DMS53 treated with DMSO at 0.1 percent for 48 hours (cell line): ENCODE results near the gene PRDX6.
"Not testable (repeated sequence)": the region's sequence is repeated elsewhere in the genome, so short reads cannot be mapped to it uniquely, and the experiment has no call there.

Experiments used
- DNase-seq: peaks from one replicate; lab custom pipeline; 2025; ENCODE audit not compliant: unreplicated experiment; lab: John Stamatoyannopoulos, UW

PRDX6 gene

DNA sequence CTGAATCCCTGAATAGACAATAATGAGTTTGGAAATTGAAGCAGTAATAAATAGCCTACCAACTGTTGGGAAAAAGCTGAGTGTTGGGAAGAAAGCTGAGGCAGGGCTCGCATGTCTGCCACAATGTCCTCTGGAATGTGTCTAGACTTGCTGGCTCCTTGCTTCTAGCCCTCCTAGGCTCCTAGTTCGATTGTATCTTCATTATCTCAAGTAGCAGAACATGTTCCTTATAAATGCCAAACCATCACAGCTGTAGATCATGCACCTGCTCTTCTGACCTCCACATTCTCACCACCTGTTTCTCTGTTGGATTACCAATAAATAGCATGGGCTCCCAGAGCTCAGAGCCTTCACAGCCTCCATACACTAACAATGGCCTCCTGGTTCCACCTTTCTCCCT, 12.9 kb upstream of the PRDX6 start:
- not testable (repeated sequence) for DNase-seq

DNA sequence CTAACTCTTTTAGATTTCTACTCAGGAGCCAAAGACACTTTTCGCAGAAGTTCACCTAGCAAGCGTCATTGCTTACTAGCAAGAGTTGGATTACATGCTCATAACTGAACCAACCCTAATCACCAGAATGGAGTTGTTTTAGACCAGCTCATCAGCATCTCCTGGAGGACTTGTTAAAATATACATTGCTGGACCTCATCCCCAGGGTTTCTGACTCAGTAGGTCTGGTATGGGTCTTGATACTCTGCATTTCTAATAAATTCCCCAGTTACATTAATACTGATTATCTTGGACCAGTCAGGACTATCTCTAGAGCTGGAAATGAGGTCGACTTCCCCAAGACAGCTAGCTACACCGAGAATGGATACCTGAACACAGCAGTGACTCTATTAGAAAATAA, 9.7 kb upstream of the PRDX6 start:
- DNase-seq: no peak

DNA sequence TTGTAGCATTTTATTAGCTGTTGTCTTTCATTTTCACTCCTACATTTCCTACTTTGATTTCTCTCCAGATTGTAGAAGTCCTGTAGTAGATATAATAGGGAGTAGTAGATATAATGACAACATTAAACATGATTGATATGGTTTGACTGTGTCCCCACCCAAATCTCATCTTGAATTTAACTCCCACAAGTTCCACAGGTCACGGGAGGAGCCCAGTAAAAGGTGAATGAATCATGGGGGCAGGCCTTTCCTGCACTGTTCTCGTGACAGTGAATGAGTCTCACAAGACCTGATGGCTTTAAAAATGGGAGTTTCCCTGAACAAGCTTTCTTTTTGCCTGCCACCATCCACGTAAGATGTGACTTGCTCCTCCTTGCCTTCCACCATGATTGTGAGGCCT, 7.5 kb upstream of the PRDX6 start:
- no peak for DNase-seq

DNA sequence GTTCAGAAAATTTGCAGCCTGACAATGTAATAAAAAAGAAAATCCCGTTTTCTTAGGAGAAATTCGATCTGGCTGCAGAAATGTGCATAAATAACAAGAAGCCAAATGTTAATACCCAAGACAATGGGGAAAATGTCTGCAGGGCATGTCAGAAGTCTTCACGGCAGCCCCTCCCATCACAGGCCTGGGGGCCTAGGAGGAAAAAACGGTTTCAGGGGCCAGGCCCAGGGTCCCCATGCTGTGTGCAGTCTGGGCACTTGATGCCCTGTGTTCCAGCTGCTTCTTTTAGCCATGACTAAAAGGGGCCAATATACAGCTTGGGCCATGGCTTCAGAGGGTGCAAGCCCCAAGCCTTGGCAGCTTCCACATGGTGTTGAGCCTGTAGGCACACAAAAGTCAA, 6.5 kb upstream of the PRDX6 start:
- DNase-seq: no peak

DNA sequence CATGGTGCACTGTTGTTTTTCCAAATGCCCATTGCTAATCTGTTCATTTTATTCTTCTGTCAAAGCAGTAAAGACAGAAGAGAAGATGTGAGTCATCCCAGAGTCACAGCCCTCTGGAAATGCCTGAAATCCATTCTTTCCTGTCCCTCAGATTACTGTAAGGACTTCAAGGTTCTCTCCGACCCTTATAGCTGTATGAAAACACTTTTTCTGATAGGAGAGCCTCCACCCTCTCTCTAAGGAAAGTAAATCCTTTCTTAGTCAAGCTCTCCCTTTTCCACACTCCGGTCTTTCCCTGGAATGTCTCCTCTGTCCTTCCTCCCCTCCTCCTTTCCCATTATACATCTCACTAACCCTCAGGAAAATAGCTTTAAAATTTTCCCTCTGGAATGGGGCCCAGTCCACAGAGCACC, 3.5 kb upstream of the PRDX6 start:
- no peak for DNase-seq

DNA sequence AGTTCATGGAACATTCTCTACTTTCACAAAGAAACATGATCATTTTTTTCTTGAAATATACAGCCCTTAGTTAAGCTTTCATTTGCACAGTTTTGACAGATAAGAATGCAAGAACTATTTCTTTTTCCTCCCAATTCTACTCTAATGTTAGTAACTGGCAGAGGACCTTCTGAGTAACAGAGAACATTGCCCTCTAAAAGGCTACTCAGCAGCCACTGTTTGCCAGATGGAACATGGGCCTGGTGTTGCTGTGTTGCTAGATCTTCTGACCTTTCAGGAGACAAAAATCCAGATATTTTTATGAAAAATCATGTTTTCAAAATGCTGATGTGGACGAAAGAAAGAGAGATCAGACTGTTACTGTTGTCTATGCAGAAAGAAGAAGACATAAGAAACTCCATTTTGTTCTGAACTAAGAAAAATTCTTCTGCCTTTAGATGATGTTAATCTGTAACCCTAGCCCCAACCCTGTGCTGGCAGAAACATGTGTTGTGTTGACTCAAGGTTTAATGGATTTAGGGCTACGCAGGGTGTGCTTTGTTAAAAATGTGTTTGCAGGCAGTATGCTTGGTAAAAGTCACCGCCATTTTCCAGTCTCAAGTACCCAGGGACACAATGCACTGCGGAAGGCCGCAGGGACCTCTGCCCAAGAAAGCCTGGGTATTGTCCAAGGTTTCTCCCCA, 2.9 kb upstream of the PRDX6 start:
- DNase-seq: no peak

DNA sequence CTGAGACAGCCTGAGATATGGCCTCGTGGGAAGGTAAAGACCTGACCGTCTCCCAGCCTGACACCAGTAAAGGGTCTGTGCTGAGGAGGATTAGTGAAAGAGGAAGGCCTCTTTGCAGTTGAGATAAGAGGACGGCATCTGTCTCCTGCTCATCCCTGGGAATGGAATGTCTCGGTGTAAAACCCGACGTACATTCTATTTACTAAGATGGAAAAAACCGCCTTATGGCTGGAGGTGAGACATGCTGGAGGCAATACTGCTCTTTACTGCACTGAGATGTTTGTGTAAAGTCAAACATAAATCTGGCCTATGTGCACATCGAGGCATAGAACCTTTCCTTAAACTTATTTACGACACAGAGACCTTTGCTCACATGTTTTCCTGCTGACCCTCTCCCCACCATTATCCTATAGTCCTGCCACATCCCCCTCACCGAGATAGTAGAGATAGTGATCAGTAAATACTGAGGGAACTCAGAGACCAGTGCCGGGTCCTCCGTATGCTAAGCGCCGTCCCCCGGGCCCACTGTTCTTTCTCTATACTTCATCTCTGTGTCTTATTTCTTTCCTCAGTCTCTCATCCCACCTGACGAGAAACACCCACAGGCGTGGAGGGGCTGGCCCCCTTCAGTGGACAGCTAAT, 2.2 kb upstream of the PRDX6 start:
- not testable (repeated sequence) for DNase-seq

DNA sequence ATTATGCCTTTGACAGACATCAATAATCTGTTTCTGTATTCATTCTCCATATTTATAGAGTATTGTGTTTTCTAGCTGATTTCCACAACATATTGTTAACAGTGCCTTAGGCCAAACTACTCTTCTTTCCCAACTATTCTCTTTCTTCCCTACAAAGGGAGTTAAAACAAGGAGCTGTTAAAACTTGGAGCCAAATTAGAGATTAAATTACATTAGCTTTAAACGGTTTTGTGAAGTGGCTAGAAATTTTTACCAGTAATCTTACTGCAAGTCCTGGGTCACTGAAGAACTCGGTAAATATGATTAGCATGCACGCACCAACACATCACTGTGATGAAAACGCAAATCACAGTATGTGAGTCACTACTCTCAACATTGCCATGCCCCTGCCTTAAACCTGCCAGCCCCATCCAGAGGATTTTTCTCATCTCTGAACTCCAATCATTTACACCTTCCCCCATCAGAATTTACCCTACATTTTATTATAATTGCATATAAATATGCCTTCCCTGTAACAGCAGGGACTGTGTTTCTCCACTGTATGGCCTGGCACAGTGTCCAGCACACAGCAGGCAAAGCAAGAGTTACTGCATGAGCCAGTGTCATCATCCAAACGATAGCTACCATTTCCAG, 1.5 kb upstream of the PRDX6 start:
- DNase-seq: no peak

DNA sequence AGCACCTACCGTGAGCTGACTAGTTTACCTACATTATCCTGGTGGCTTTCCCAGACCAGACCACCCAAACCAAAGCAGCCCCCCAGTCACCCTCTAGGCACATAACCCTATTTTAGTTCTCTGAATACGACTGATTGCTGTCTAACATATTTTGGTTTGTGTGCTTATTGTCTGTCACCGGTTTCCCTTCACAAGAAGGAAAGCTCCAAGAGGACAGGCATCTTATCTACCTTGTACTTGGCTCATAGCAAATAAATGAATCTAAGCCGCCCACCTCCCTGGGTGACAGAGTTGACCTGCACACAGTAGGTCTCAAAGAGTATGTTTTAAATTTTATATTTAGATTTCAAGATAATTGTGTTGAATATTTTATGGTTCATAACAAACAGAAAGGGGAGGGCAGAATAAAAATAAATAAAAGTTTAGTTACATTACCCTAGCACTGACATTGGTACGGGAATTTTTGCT, 904 bp upstream of the PRDX6 start:
- DNase-seq: no peak

DNA sequence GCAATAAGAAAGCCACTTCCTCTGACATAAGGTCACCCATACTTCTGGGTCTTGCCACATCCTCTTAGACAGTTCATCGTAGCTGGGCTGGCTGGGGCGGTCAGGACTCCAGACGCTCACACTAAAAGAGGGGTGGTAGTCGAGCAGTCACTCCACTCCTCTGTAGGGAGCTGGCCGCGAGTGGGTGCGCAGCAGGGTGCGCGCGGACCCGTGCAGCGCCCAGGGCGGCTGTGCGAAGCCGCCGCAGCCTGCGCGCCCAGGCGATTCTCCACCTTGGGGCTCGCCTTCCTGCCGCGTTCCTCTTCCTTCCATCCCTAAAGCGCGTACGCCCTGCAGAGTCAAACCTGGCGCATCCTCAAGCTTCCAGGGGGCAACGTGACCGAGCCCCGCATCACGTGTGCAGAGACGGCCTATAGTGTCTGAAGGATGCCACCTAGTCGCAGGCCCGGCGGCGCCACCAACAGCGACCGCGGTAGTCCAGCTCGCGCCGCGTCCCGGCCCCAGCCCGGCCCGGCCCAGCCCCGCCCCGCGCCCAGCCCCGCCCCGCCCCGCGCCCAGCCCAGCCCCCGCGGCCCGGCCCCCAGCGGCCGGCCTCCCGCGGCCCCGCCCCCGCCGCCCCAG, 360 bp upstream of the PRDX6 start:
- peak; percentile 94 for DNase-seq

DNA sequence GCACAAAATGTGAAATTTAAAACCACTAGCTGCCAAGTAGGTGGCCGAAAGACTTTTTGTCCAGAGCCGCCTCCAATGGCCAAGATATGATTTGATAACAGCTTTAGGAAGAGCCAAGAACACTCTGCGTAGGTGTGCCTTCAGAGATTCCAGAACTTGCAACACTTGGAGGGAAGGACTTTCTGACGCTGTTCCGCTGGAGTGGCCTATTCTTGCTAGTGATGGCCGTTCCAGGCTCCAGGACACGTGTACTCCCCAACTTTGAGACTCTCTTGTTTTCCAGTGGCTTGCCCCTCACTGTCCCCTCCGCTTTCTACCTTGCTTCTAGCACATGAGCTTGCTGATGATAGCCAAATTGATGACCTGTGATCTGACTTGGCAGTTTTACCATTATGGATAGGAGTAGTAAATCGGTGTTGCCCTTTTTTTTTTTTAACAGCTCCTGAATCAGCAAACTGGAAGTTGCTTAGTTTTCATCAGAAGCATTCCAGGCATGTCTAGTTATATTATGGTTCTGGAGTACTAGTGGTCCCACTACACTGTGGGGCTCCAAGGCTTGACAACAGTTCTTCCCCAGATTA, 1.0 kb downstream of the PRDX6 start:
- no peak for DNase-seq

DNA sequence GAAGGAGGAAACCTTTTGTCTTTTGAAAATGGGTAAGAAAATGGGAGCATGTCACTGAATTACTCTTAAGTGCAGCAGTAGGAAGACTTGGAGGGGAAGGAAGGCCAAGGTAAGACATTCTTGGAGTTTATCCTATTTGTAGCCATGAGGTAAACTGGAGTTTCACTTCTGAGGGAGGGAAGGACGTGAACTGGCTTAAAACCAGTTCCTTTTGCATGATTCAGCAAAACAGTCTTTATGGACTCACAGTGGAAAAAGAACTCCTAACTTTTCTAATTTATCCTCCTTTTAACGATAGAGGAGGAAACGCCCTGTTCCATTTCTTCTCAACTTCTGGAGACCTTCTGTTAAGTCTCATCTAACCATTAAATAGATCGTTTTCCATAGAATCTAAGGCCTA, 2.5 kb downstream of the PRDX6 start:
- no peak for DNase-seq

DNA sequence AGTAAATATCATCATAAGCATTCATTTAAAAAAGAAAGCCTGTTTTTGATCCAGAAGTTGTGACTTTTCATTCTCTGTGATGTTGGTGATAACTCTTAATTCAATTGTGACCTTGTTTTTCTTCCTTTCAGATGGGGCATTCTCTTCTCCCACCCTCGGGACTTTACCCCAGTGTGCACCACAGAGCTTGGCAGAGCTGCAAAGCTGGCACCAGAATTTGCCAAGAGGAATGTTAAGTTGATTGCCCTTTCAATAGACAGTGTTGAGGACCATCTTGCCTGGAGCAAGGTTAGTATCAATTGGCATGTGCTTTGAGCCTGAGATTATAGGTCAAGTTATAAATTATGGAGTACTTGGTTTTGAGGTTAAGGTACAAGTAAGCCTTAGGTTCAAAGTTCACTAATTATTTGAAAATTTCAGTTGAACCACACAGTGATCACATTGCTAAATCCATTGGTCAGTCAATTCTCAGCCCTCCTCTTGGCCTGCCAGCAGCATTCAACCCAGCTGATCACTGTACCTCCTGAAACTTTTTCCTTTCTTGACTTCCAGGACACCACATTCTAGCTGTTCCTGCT, 4.1 kb downstream of the PRDX6 start:
- DNase-seq: no peak

DNA sequence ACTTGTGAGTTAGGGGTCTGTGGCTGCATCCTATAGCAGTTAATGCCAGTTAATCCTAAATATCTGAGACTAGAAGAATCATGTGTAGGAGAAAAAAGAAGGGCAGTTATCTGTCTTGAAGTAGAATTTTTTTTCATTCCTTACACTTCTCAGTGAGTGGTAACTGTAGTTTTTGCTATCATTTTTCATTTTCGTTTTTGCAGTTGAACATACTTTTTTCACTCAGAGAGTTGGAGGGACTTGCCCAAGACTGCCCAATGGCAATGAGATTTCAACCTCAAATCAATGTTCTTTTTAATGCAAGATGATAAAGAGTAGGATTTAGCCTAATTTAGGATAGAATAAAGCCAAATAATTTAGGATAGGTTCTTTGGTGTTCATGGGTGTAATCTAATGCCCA, 5.5 kb downstream of the PRDX6 start:
- DNase-seq: no peak

DNA sequence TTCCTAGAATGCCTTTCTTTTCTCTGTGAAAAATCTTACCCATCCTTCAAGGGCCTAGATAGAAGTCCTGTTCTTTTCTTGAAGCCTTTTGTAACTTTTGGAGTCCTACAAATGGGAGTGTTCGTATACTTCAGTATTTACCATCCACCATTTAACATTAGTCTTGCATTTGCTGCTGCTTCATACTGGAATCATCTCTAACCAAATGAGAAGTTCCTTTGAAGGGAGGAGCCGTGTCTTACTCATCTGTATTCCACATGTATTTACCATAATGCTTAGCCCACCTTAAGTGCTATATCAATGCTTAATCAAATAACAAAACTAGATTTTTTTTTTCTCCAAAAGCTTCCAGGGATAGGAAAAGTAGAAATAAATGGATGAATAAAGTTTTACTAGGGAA, 7.1 kb downstream of the PRDX6 start:
- no peak for DNase-seq

DNA sequence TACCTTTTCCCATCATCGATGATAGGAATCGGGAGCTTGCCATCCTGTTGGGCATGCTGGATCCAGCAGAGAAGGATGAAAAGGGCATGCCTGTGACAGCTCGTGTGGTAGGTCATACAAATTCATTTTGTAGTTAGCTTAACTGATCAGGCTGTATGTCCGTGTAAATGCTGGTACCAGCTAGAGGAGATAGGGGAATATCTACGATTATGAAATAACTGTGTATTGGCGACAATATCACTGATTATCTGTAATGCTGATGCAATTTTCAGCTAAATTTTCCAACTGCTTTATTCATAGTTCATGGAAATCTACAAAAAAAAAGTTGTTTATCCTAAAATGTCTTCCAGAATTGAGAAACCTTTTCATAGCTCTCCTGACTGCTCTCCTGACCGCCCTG, 8.3 kb downstream of the PRDX6 start:
- DNase-seq: no peak

DNA sequence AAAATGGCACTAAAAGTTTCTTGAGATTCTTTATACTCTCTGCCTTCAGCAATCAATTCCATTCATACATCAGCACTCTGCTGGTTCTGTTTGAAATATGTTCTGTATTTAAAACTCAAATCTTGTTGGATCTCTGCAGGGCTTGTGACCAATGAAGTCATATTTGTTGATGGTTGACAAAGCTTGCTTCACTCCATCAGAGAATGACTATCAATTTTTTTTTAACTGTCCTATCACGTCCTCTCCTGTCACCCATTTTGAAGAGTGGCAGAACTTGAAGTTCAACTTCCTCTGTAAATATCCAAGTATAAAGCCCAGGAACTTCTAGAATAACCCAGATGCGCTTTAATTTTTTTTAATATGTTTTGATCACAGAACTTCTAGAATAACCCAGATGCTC, 10.9 kb downstream of the PRDX6 start:
- no peak for DNase-seq

DNA sequence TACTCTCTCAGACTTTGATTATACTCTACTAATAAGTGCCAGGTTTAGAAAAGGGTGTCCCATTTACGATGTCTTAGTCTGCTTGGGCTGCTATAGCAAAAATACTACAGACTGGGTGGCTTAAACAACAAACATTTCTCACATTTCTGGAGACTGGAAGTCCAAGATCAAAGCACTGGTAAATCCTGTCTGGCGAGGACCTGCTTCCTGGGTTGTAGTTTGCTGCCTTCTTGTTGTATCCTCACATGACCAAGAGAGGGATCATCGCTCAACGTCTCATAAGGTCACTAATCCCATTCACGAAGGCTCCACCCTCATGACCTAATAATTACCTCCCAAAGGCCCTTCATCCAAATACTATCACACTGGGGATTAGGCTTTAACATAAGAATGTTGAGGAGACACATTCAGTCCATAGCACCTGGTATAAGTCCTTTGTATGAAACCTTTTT, 12.0 kb downstream of the PRDX6 start:
- peak; percentile 15 for DNase-seq

DNA sequence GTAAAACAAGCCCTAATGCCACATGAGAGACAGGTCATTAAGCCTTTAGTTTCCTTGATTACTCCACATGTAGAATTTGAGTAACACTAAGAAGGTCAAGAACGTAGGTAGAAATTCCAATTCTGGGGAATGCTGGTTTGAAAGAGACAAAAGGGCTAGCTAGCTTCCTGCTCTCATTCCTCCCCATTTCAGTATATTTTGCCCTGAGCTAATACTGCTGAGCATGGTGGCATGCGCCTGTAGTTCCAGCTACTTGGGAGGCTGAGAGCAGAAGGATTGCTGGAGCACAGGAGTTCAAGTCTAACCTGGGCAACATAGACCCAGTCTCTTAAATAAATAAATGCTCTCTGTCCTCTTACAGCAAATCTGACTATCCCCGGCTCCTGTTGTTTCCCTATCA, 12.8 kb downstream of the PRDX6 start:
- no peak for DNase-seq

DNA sequence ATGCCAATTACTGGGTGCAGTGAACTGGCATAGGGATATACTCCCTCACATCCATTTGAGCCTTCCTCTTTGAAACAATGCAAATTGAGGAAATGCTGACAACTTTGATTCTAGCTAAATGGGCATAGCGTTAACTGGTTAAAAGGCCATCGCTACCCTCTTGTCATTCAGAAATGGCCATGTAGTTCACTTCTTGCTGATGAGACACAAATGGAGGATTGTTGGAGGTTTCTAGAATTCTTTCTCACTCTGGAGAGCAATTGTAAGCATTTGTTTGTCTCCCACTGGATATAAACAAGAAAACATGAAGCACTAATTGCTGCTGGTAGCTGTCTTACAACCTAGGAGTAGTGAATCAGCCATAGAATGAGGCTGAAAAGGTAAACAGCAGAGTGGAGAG, 14.4 kb downstream of the PRDX6 start:
- no peak for DNase-seq

DNA sequence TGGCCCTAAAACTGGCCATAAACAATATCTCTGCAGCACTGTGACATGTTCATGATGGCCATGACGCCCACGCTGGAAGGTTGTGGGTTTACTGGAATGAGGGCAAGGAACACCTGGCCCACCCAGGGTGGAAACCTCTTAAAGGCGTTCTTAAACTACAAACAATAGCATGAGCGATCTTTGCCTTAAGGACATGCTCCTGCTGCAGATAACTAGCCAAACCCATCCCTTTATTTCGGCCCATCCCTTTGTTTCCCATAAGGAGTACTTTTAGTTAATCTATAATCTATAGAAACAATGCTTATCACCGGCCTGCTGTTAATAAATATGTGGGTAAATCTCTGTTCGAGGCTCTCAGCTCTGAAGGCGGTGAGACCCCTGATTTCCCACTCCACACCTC, 16.0 kb downstream of the PRDX6 start:
- DNase-seq: not testable (repeated sequence)
